ENCODE data around the gene LHFPL6. TPM values are rescaled to one million over a fixed set of nuclear protein-coding genes. Genes with fewer than 3 reads are reported as not detected.

LHFPL6 gene
- total and polyA plus RNA-seq, 7 experiments from 2014 or later = 0.92 TPM; not detected in 6

DNA sequence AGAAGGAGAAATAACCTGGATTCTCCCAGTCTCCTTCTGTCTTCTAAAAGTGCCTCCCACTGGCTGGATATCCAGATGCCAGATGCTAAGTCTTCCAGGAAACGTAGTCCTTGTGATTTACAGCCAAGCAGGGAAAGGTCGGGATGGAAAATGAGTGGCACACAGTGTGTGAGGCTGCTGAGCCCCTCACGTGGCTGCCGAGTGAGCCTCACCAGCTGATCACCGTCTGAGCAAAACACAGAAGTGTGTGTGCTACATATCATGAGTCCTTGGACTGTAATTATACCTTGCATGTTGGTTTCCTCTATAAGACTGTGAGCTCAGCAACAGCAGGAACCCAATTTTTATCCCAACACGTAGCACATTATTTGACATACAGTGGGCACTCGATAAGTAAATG lies 15.1 kb downstream of the LHFPL6 start:
- Histone ChIP-seq H3K4me1 (ENCODE audit: control insufficient read depth in 2 of 2, insufficient read depth in 2 of 2, low read length in 2 of 2) (no peaks in the 10 kb centered on the region), H3K27me3 (ENCODE audit: control insufficient read depth in 2 of 2, insufficient read depth in 2 of 2, low read length in 2 of 2) (no peaks in the 10 kb centered on the region), H3K27ac (ENCODE audit: low read depth, low read length) (no peak overlapping the region), H3K36me3 (ENCODE audit: control insufficient read depth in 2 of 3, insufficient read depth in 3 of 3, low read length in 3 of 3) (no peaks in the 10 kb centered on the region), H3K9me3 (ENCODE audit: control insufficient read depth in 2 of 3, low read length in 3 of 3) (no peaks in the 10 kb centered on the region), H3K4me3 (ENCODE audit: low read length) (no peak overlapping the region)
- no peak for DNase-seq
- peaks cover 2 to 21% (median 17%) of the 10 kb centered on the region in 5 donors for H3K27me3 Mint-ChIP-seq
- intact Hi-C loops (cut with micrococcal nuclease) = no loop called here
- POLR2A ChIA-PET = no interaction called here
- CTCF ChIA-PET = no interaction called here
- H3K4me1 Mint-ChIP-seq = peaks cover 0 to 3% (median 0%) of the 10 kb centered on the region in 7 donors
- H3K27ac Mint-ChIP-seq = no peak overlapping the region
- H3K36me3 Mint-ChIP-seq = no peaks in the 10 kb centered on the region
- no peak for ATAC-seq
- no peak overlapping the region for H3K4me3 Mint-ChIP-seq
- peaks cover 0 to 1% (median 0%) of the 10 kb centered on the region in 11 donors for H3K9me3 Mint-ChIP-seq

GRCh38 chr13:39586958-39587605 lies 15.9 kb downstream of the LHFPL6 start:
- no peaks in the 10 kb centered on the region for H3K9me3 ChIP-seq (ENCODE audit: control insufficient read depth in 2 of 3, low read length in 3 of 3)
- H3K9me3 Mint-ChIP-seq = no peaks in the 10 kb centered on the region
- CTCF ChIA-PET = no interaction called here
- ATAC-seq (no peak), DNase-seq (no peak)
- POLR2A ChIA-PET = no interaction called here
- peaks cover under 1 to 17% (median 14%) of the 10 kb centered on the region in 5 donors for H3K27me3 Mint-ChIP-seq
- H3K27me3 ChIP-seq (ENCODE audit: control insufficient read depth in 2 of 2, insufficient read depth in 2 of 2, low read length in 2 of 2) = no peaks in the 10 kb centered on the region
- H3K36me3 ChIP-seq (ENCODE audit: control insufficient read depth in 2 of 3, insufficient read depth in 3 of 3, low read length in 3 of 3) = no peaks in the 10 kb centered on the region
- H3K4me1 ChIP-seq (ENCODE audit: control insufficient read depth in 2 of 2, insufficient read depth in 2 of 2, low read length in 2 of 2) = no peaks in the 10 kb centered on the region
- no peak overlapping the region for H3K4me3 Mint-ChIP-seq
- intact Hi-C loops (cut with micrococcal nuclease) = no loop called here
- H3K36me3 Mint-ChIP-seq = no peaks in the 10 kb centered on the region
- H3K27ac Mint-ChIP-seq = no peak overlapping the region
- no peak overlapping the region for H3K27ac ChIP-seq (ENCODE audit: low read depth, low read length)
- no peak overlapping the region for H3K4me3 ChIP-seq (ENCODE audit: low read length)
- peaks cover 0 to 3% (median 0%) of the 10 kb centered on the region in 7 donors for H3K4me1 Mint-ChIP-seq

DNA sequence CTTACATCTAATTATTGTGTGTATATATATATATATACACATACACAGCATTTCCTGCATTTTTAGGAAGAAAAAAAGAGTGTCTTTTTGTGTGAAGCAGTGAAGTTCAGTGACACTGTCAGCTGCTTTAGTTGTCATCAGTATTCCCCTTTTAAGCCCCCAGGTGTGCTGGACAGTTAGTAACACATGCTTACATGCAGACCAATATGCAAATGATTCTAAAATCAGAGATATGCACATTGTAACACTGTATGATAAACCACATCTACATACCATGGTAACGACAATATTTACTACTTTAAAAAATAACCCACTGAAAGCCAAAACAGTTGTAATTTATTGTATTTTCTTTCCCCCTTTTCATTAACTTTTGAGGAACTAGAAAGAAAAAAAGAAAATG lies 16.8 kb downstream of the LHFPL6 start:
- intact Hi-C loops (cut with micrococcal nuclease) = no loop called here
- POLR2A ChIA-PET = interaction anchor here (0.7 kb wide), 1 partner anchor 1327 kb away, joined by 3 read pairs; no protein-coding TSS in a partner anchor
- H3K27me3 ChIP-seq (ENCODE audit: control insufficient read depth in 2 of 2, insufficient read depth in 2 of 2, low read length in 2 of 2) = no peaks in the 10 kb centered on the region
- Mint-ChIP-seq H3K4me1 (peaks cover 0 to 3% (median 0%) of the 10 kb centered on the region in 7 donors), H3K27me3 (peaks cover 2 to 17% (median 12%) of the 10 kb centered on the region in 5 donors), H3K27ac (no peak overlapping the region), H3K36me3 (no peaks in the 10 kb centered on the region), H3K4me3 (no peak overlapping the region), H3K9me3 (no peaks in the 10 kb centered on the region)
- DNase-seq (no peak), ATAC-seq (no peak)
- H3K36me3 ChIP-seq (ENCODE audit: control insufficient read depth in 2 of 3, insufficient read depth in 3 of 3, low read length in 3 of 3) = no peaks in the 10 kb centered on the region
- H3K27ac ChIP-seq (ENCODE audit: low read depth, low read length) = no peak overlapping the region
- H3K9me3 ChIP-seq (ENCODE audit: control insufficient read depth in 2 of 3, low read length in 3 of 3) = no peaks in the 10 kb centered on the region
- CTCF ChIA-PET = no interaction called here
- no peak overlapping the region for H3K4me3 ChIP-seq (ENCODE audit: low read length)
- H3K4me1 ChIP-seq (ENCODE audit: control insufficient read depth in 2 of 2, insufficient read depth in 2 of 2, low read length in 2 of 2) = no peaks in the 10 kb centered on the region

DNA sequence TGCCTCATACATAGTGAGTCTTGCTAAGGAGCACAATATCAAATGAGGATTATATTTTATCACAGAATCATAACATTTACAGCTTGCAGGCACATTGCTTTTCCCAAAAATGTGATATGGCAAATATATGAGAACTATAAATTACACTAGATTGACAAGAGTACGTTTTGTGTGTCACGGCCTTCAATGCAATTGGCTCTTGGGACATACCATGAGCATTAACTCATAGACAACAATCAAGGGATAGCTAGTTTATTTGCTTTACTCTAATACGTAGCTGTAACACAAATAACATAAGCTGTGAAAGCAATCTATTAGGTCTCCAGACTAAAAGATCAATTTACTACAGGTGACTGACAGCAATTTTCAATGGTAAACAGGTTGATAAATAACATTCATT lies 17.8 kb downstream of the LHFPL6 start:
- Histone ChIP-seq H3K4me3 (ENCODE audit: low read length) (no peak overlapping the region), H3K36me3 (ENCODE audit: control insufficient read depth in 2 of 3, insufficient read depth in 3 of 3, low read length in 3 of 3) (no peaks in the 10 kb centered on the region), H3K4me1 (ENCODE audit: control insufficient read depth in 2 of 2, insufficient read depth in 2 of 2, low read length in 2 of 2) (no peaks in the 10 kb centered on the region), H3K27me3 (ENCODE audit: control insufficient read depth in 2 of 2, insufficient read depth in 2 of 2, low read length in 2 of 2) (no peaks in the 10 kb centered on the region), H3K27ac (ENCODE audit: low read depth, low read length) (no peak overlapping the region), H3K9me3 (ENCODE audit: control insufficient read depth in 2 of 3, low read length in 3 of 3) (no peaks in the 10 kb centered on the region)
- intact Hi-C loops (cut with micrococcal nuclease) = no loop called here
- peaks cover 0 to 3% (median 0%) of the 10 kb centered on the region in 7 donors for H3K4me1 Mint-ChIP-seq
- POLR2A ChIA-PET = no interaction called here
- no peak overlapping the region for H3K27ac Mint-ChIP-seq
- H3K9me3 Mint-ChIP-seq = no peaks in the 10 kb centered on the region
- CTCF ChIA-PET = no interaction called here
- no peak for ATAC-seq
- no peaks in the 10 kb centered on the region for H3K36me3 Mint-ChIP-seq
- no peak overlapping the region for H3K4me3 Mint-ChIP-seq
- H3K27me3 Mint-ChIP-seq = peaks cover 4 to 17% (median 12%) of the 10 kb centered on the region in 5 donors
- no peak for DNase-seq

- Mint-ChIP-seq H3K27me3 (peaks cover 0 to 14% (median 5%) of the 10 kb centered on the region in 5 donors), H3K27ac (no peak overlapping the region), H3K9me3 (no peaks in the 10 kb centered on the region), H3K36me3 (no peaks in the 10 kb centered on the region), H3K4me3 (no peak overlapping the region), H3K4me1 (peaks cover 0 to 3% (median 0%) of the 10 kb centered on the region in 7 donors)
- ChIA-PET CTCF (no interaction called here), POLR2A (no interaction called here)
- Histone ChIP-seq H3K27me3 (ENCODE audit: control insufficient read depth in 2 of 2, insufficient read depth in 2 of 2, low read length in 2 of 2) (no peaks in the 10 kb centered on the region), H3K9me3 (ENCODE audit: control insufficient read depth in 2 of 3, low read length in 3 of 3) (no peaks in the 10 kb centered on the region), H3K27ac (ENCODE audit: low read depth, low read length) (no peak overlapping the region), H3K4me1 (ENCODE audit: control insufficient read depth in 2 of 2, insufficient read depth in 2 of 2, low read length in 2 of 2) (no peaks in the 10 kb centered on the region), H3K4me3 (ENCODE audit: low read length) (no peak overlapping the region), H3K36me3 (ENCODE audit: control insufficient read depth in 2 of 3, insufficient read depth in 3 of 3, low read length in 3 of 3) (no peaks in the 10 kb centered on the region)
- ATAC-seq (no peak), DNase-seq (no peak)
- intact Hi-C loops (cut with micrococcal nuclease) = no loop called here
Observed at GRCh38 chr13:39580881-39581575, 22.0 kb downstream of the LHFPL6 start.

DNA sequence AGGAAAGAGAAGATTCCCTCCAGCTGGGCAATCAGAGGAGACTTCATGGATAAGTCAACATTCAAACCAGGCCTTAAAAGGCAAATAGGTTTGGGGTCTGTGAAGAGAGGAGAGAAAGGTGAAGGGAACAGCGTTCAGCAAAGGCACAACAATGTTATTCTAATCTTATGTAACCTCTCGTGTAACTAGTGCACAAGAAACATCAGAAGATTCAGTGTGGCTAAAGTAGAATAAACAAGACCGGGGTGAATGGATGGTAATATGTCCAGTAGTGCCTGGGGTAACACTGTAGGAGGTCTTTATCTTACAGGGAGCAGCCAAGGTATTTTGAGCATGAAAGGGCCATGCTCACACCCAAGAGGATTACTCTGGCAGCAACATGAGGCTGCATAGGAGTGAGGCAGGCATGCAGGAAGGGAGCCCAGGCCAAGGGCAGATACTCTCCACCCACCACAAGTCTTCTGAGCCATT lies 24.1 kb downstream of the LHFPL6 start:
- Histone ChIP-seq H3K27ac (ENCODE audit: low read depth, low read length) (no peak overlapping the region), H3K4me3 (ENCODE audit: low read length) (no peak overlapping the region), H3K9me3 (ENCODE audit: control insufficient read depth in 2 of 3, low read length in 3 of 3) (no peaks in the 10 kb centered on the region), H3K4me1 (ENCODE audit: control insufficient read depth in 2 of 2, insufficient read depth in 2 of 2, low read length in 2 of 2) (no peaks in the 10 kb centered on the region), H3K27me3 (ENCODE audit: control insufficient read depth in 2 of 2, insufficient read depth in 2 of 2, low read length in 2 of 2) (no peaks in the 10 kb centered on the region), H3K36me3 (ENCODE audit: control insufficient read depth in 2 of 3, insufficient read depth in 3 of 3, low read length in 3 of 3) (no peaks in the 10 kb centered on the region)
- CTCF ChIA-PET = no interaction called here
- Mint-ChIP-seq H3K4me1 (peaks cover 0 to 3% (median 0%) of the 10 kb centered on the region in 7 donors), H3K27me3 (peaks cover 0 to 17% (median 5%) of the 10 kb centered on the region in 5 donors), H3K9me3 (no peaks in the 10 kb centered on the region), H3K4me3 (no peak overlapping the region), H3K27ac (no peak overlapping the region), H3K36me3 (no peaks in the 10 kb centered on the region)
- POLR2A ChIA-PET = no interaction called here
- intact Hi-C loops (cut with micrococcal nuclease) = no loop called here
- DNase-seq (no peak), ATAC-seq (no peak)
